Gastroesophageal sphincter (tissue), 4 donors: ENCODE results near the gene DNAL1. TPM values are rescaled to one million over a fixed set of nuclear protein-coding genes. Genes with fewer than 3 reads are reported as not detected.
"Not testable (repeated sequence)": the region's sequence is repeated elsewhere in the genome, so short reads cannot be mapped to it uniquely, and the experiment has no call there.

ENCODE experiments used
- ATAC-seq: fragments of 150-250 bp; one replicate; pipeline ENCODE4 v1.9.1; 2016; ENCODE audit warnings: mild to moderate bottlenecking, moderate library complexity
- H3K27ac ChIP-seq, 4 donors: fragments of 200-600 bp; sonication (generic) in 3 of 4; 1 replicate in 3 of 4; 2 replicates in 1 of 4; pipeline ENCODE4 v1.5.1; 2016 to 2019
- H3K27me3 ChIP-seq: fragments of 200-600 bp; sonication (generic); one replicate; pipeline ENCODE4 v1.5.1; 2019
- H3K36me3 ChIP-seq, 2 donors: fragments of 200-600 bp; sonication (generic); one replicate each; pipeline ENCODE4 v1.5.1; 2019; ENCODE audit warnings: control low read depth in 1 of 2
- H3K4me1 ChIP-seq, 3 donors: fragments of 200-600 bp; sonication (generic); 1 replicate in 2 of 3; 2 replicates in 1 of 3; pipeline ENCODE4 v1.5.1; 2016 to 2019; ENCODE audit warnings: control low read depth in 2 of 3
- H3K4me3 ChIP-seq, 2 donors: fragments of 200-600 bp; sonication (generic); one replicate each; pipeline ENCODE4 v1.5.1; 2019; ENCODE audit warnings: mild to moderate bottlenecking in 1 of 2, moderate library complexity in 1 of 2
- H3K9me3 ChIP-seq, 3 donors: fragments of 200-600 bp; sonication (generic); one replicate each; pipeline ENCODE4 v1.5.1; 2017 to 2019; ENCODE audit warnings: control low read depth in 2 of 3
- CTCF ChIP-seq, 4 experiments: fragments of 200-600 bp in 2 of 4; fragments of 450-650 bp in 2 of 4; sonication (generic) in 1 of 4; IDR thresholded peaks; one replicate each; pipeline ENCODE4 v1.5.1; 2017 to 2019; ENCODE audit warnings: antibody characterized with exemption in 4 of 4, mild to moderate bottlenecking in 2 of 4, moderate library complexity in 2 of 4
- EP300 ChIP-seq: sonication (generic); formaldehyde crosslinking; IDR thresholded peaks from one replicate; pipeline ENCODE4 v1.6.1; 2017; ENCODE audit warnings: antibody characterized with exemption, mild to moderate bottlenecking
- POLR2A ChIP-seq, 2 donors: fragments of 450-650 bp; IDR thresholded peaks; one replicate each; pipeline ENCODE4 v1.6.1; 2017; ENCODE audit warnings: antibody characterized with exemption in 2 of 2, mild to moderate bottlenecking in 2 of 2, moderate library complexity in 1 of 2
- POLR2AphosphoS5 ChIP-seq: sonication (generic); formaldehyde crosslinking; IDR thresholded peaks from one replicate; pipeline ENCODE4 v1.6.1; 2017; ENCODE audit warnings: antibody characterized with exemption
- WGBS, 2 donors: methylation state at CpG; one replicate each; pipeline ENCODE4 v1.1.5; 2018; ENCODE audit warnings: low coverage in 1 of 2; 5-methylcytosine and 5-hydroxymethylcytosine counted together
- total RNA-seq, 4 donors: library from RNA; depleted of rRNA; stranded (reverse); fragments of >200 nt; gene quantifications; one replicate each; pipeline ENCODE4 v1.1.0, GENCODE V29; 2016

DNAL1 gene
- total RNA-seq, 4 donors from 2014 or later, result 8.9 to 18.2 (median 10.4) TPM

- H3K27ac ChIP-seq, result no peak overlapping the region
- TF ChIP-seq POLR2AphosphoS5, result no peak
- no peak for TF ChIP-seq EP300
- no peak for TF ChIP-seq CTCF (IDR thresholded peaks at IDR 0.05)
- TF ChIP-seq POLR2A (IDR thresholded peaks at IDR 0.05), result no peak
- H3K27me3 ChIP-seq, result no peaks in the 10 kb centered on the region
- ATAC-seq, result no peak
- no peak overlapping the region for H3K4me3 ChIP-seq
- WGBS, 2 donors, result 43 to 100% methylated on average over 1 of the region's 1 CpG
- peaks cover 0 to 14% of the 10 kb centered on the region in 2 donors for H3K36me3 ChIP-seq
- H3K9me3 ChIP-seq, result no peaks in the 10 kb centered on the region
- H3K4me1 ChIP-seq, result no peaks in the 10 kb centered on the region
These were observed 55.5 kb downstream of the DNAL1 start for GRCh38 chr14:73700325-73700724.

- H3K4me1 ChIP-seq, result peaks cover 0 to 22% (median 7%) of the 10 kb centered on the region in 3 donors
- 71 to 95% methylated on average over 3 to 4 of the region's 4 CpGs for WGBS, 2 donors
These were observed 63.3 kb downstream of the DNAL1 start for GRCh38 chr14:73708076-73708475.

GRCh38 chr14:73709904-73710469 is 65.2 kb downstream of the DNAL1 start:
- 89 to 90% methylated on average over 6 to 7 of the region's 8 CpGs for WGBS, 2 donors
- Histone ChIP-seq H3K27me3 (no peaks in the 10 kb centered on the region), H3K4me3 (no peak overlapping the region), H3K9me3 (no peaks in the 10 kb centered on the region), H3K36me3 (no peaks in the 10 kb centered on the region), H3K27ac (no peak overlapping the region), H3K4me1 (peaks cover 0 to 29% (median 10%) of the 10 kb centered on the region in 3 donors)
- TF ChIP-seq POLR2AphosphoS5 (no peak), POLR2A (IDR thresholded peaks at IDR 0.05) (no peak), CTCF (IDR thresholded peaks at IDR 0.05) (no peak), EP300 (no peak)
- no peak for ATAC-seq

More at GRCh38 chr14:73708076-73708475, 63.3 kb downstream of the DNAL1 start:
- not testable (repeated sequence) for H3K9me3 ChIP-seq, H3K4me3 ChIP-seq, H3K36me3 ChIP-seq, H3K27me3 ChIP-seq, H3K27ac ChIP-seq, ATAC-seq

- no peak for TF ChIP-seq CTCF (IDR thresholded peaks at IDR 0.05)
- no peak for TF ChIP-seq EP300
- TF ChIP-seq POLR2AphosphoS5, result no peak
- TF ChIP-seq POLR2A (IDR thresholded peaks at IDR 0.05), result no peak
- no peaks in the 10 kb centered on the region for H3K9me3 ChIP-seq
- no peak for ATAC-seq
- WGBS, 2 donors, result 77 to 90% methylated on average over 2 to 5 of the region's 5 CpGs
- no peaks in the 10 kb centered on the region for H3K27me3 ChIP-seq
- no peak overlapping the region for H3K4me3 ChIP-seq
- H3K36me3 ChIP-seq, result peaks cover 0 to 1% of the 10 kb centered on the region in 2 donors
- H3K27ac ChIP-seq, result peak overlapping the region in 1 of 4 donors; percentile 92
- H3K4me1 ChIP-seq, result peaks cover 0 to 36% (median 10%) of the 10 kb centered on the region in 3 donors
These were observed 66.0 kb downstream of the DNAL1 start for GRCh38 chr14:73710737-73711136.

- Histone ChIP-seq H3K27me3 (no peaks in the 10 kb centered on the region), H3K9me3 (no peaks in the 10 kb centered on the region), H3K4me3 (peak overlapping the region; percentile 45 to 68), H3K4me1 (peaks cover 0 to 50% (median 10%) of the 10 kb centered on the region in 3 donors), H3K27ac (peak overlapping the region; percentile 48 to 98 (median 92)), H3K36me3 (peaks cover 0 to 8% of the 10 kb centered on the region in 2 donors)
- ATAC-seq, result no peak
- 3 to 4% methylated on average over 7 to 10 of the region's 11 CpGs for WGBS, 2 donors
- TF ChIP-seq POLR2A (IDR thresholded peaks at IDR 0.05), result no peak
- no peak for TF ChIP-seq POLR2AphosphoS5
- TF ChIP-seq CTCF (IDR thresholded peaks at IDR 0.05), result no peak
- no peak for TF ChIP-seq EP300
These were observed 67.3 kb downstream of the DNAL1 start for GRCh38 chr14:73712071-73712506.
